Neuronal stem cell (in vitro differentiated cells): Measurements from ENCODE around the gene SMARCA2.

Source experiments
- DNase-seq: peaks from one replicate; pipeline ENCODE4 v3.0.0-alpha.2; 2013; ENCODE audit warnings: low spot score
- H2AFZ ChIP-seq: one replicate; pipeline ENCODE4 v1.6.1; 2013; ENCODE audit warnings: mild to moderate bottlenecking, low read length, inconsistent platforms
- H2AK5ac ChIP-seq: 2 replicates; pipeline ENCODE4 v1.6.1; 2013; ENCODE audit warnings: low read depth, mild to moderate bottlenecking, inconsistent platforms, low read length, moderate library complexity, mixed read lengths
- H2BK120ac ChIP-seq: 2 replicates; pipeline ENCODE4 v1.6.1; 2013; ENCODE audit warnings: low read depth, mild to moderate bottlenecking, inconsistent platforms, low read length, moderate library complexity, mixed read lengths
- H2BK12ac ChIP-seq: one replicate; pipeline ENCODE4 v1.6.1; 2013; ENCODE audit warnings: low read length, inconsistent platforms
- H2BK15ac ChIP-seq: 2 replicates; pipeline ENCODE4 v1.6.1; 2013; ENCODE audit warnings: mild to moderate bottlenecking, low read length, inconsistent platforms, mixed read lengths
- H2BK5ac ChIP-seq: one replicate; pipeline ENCODE4 v1.6.1; 2013; ENCODE audit warnings: inconsistent platforms, mild to moderate bottlenecking, low read length, moderate library complexity
- H3K14ac ChIP-seq: one replicate; pipeline ENCODE4 v1.6.1; 2013; ENCODE audit warnings: low read length, inconsistent platforms
- H3K18ac ChIP-seq: 2 replicates; pipeline ENCODE4 v1.6.1; 2013; ENCODE audit warnings: low read length, inconsistent platforms
- H3K23ac ChIP-seq: 2 replicates; pipeline ENCODE4 v1.6.1; 2013; ENCODE audit warnings: low read depth, mild to moderate bottlenecking, mixed read lengths, low read length, inconsistent platforms; ENCODE audit not compliant: poor library complexity
- H3K27ac ChIP-seq: replicated peaks from 3 replicates; pipeline ENCODE4 v1.5.1; 2013; ENCODE audit warnings: low read length, inconsistent platforms
- H3K27me3 ChIP-seq, 3 experiments: 2 replicates each; pipeline ENCODE4 v1.6.1; 2013; ENCODE audit warnings: low read length in 3 of 3, mild to moderate bottlenecking in 2 of 3, inconsistent platforms in 1 of 3, low read depth in 1 of 3, mixed read lengths in 1 of 3, moderate library complexity in 1 of 3; ENCODE audit not compliant: control insufficient read depth in 3 of 3, insufficient read depth in 3 of 3
- H3K36me3 ChIP-seq, 2 donors: replicated peaks in 1 of 2; 2 replicates each; pipeline ENCODE4 v1.6.1; 2013; ENCODE audit warnings: low read length in 2 of 2; ENCODE audit not compliant: control insufficient read depth in 2 of 2, insufficient read depth in 2 of 2
- H3K4ac ChIP-seq: 2 replicates; pipeline ENCODE4 v1.6.1; 2013; ENCODE audit warnings: inconsistent platforms, mild to moderate bottlenecking, low read length, moderate library complexity
- H3K4me1 ChIP-seq, 2 donors: 1 replicate in 1 of 2; 2 replicates in 1 of 2; pipeline ENCODE4 v1.6.1; 2013; ENCODE audit warnings: low read length in 2 of 2, low read depth in 1 of 2; ENCODE audit not compliant: control insufficient read depth in 2 of 2, insufficient read depth in 1 of 2
- H3K4me2 ChIP-seq: one replicate; pipeline ENCODE4 v1.6.1; 2013; ENCODE audit warnings: mild to moderate bottlenecking, low read length, inconsistent platforms; ENCODE audit not compliant: insufficient read depth, poor library complexity, severe bottlenecking
- H3K4me3 ChIP-seq, 2 donors: 2 replicates each; pipeline ENCODE4 v1.5.1; 2013; ENCODE audit warnings: low read length in 2 of 2, mild to moderate bottlenecking in 2 of 2, inconsistent platforms in 1 of 2, moderate library complexity in 1 of 2
- H3K79me1 ChIP-seq: one replicate; pipeline ENCODE4 v1.6.1; 2013; ENCODE audit warnings: low read depth, mild to moderate bottlenecking, inconsistent platforms, low read length, moderate library complexity
- H3K9ac ChIP-seq: one replicate; pipeline ENCODE4 v1.6.1; 2013; ENCODE audit warnings: mild to moderate bottlenecking, low read depth, low read length, inconsistent platforms; ENCODE audit not compliant: poor library complexity
- H3K9me3 ChIP-seq, 2 donors: replicated peaks in 1 of 2; 2 replicates each; pipeline versions ENCODE3 to v1.6.1; 2013; ENCODE audit warnings: low read length in 2 of 2, mild to moderate bottlenecking in 2 of 2, inconsistent platforms in 1 of 2, low read depth in 1 of 2, mixed read lengths in 1 of 2, moderate library complexity in 1 of 2; ENCODE audit not compliant: control insufficient read depth in 2 of 2, insufficient read depth in 1 of 2
- H4K8ac ChIP-seq: one replicate; pipeline ENCODE4 v1.6.1; 2013; ENCODE audit warnings: low read depth, mild to moderate bottlenecking, inconsistent platforms, low read length, moderate library complexity
- H4K91ac ChIP-seq: one replicate; pipeline ENCODE4 v1.6.1; 2013; ENCODE audit warnings: low read length, low read depth, mild to moderate bottlenecking, inconsistent platforms; ENCODE audit not compliant: poor library complexity
- WGBS, 2 donors: extraction: QIAGEN DNeasy Blood & Tissue Kit; methylation state at CpG; one replicate each; pipeline ENCODE4 v1.1.7; 2013; ENCODE audit warnings: missing lambda C conversion rate in 2 of 2, mixed read lengths in 1 of 2; ENCODE audit not compliant: insufficient read length in 2 of 2, insufficient replicate concordance in 1 of 2; ENCODE audit errors: extremely low coverage in 2 of 2; 5-methylcytosine and 5-hydroxymethylcytosine counted together

The SMARCA2 gene

GRCh38 chr9:2119566-2119965 is 104.4 kb downstream of the SMARCA2 start:
- Histone ChIP-seq H2BK120ac (no peak overlapping the region), H3K9ac (no peak overlapping the region), H2BK15ac (no peak overlapping the region), H4K8ac (no peak overlapping the region), H3K9me3 (no peaks in the 10 kb centered on the region), H3K18ac (no peak overlapping the region), H3K27me3 (no peaks in the 10 kb centered on the region), H2AK5ac (no peak overlapping the region), H2BK5ac (no peak overlapping the region), H3K4me3 (no peak overlapping the region), H3K27ac (no peak overlapping the region), H3K14ac (no peak overlapping the region), H4K91ac (no peak overlapping the region), H3K4me1 (no peaks in the 10 kb centered on the region), H2BK12ac (no peak overlapping the region), H3K4me2 (no peak overlapping the region), H2AFZ (no peak overlapping the region), H3K36me3 (no peaks in the 10 kb centered on the region), H3K4ac (no peak overlapping the region), H3K79me1 (no peaks in the 10 kb centered on the region), H3K23ac (no peak overlapping the region)
- no peak for DNase-seq
- no CpG with 5 or more reads among the region's 9 CpGs for WGBS, 2 donors

GRCh38 chr9:2120926-2121689 is 106.0 kb downstream of the SMARCA2 start:
- H2BK120ac ChIP-seq: no peak overlapping the region
- no peak overlapping the region for H3K9ac ChIP-seq
- no peak overlapping the region for H4K8ac ChIP-seq
- DNase-seq: no peak
- H3K27ac ChIP-seq: no peak overlapping the region
- no peak overlapping the region for H3K14ac ChIP-seq
- no peaks in the 10 kb centered on the region for H3K36me3 ChIP-seq
- no peaks in the 10 kb centered on the region for H3K79me1 ChIP-seq
- no peaks in the 10 kb centered on the region for H3K27me3 ChIP-seq
- no CpG with 5 or more reads among the region's 3 CpGs for WGBS, 2 donors
- H2BK5ac ChIP-seq: no peak overlapping the region
- H4K91ac ChIP-seq: no peak overlapping the region
- H3K4me2 ChIP-seq: no peak overlapping the region
- no peak overlapping the region for H2AFZ ChIP-seq
- H2BK12ac ChIP-seq: no peak overlapping the region
- H3K18ac ChIP-seq: no peak overlapping the region
- H3K4me1 ChIP-seq: no peaks in the 10 kb centered on the region
- H3K9me3 ChIP-seq: no peaks in the 10 kb centered on the region
- H2AK5ac ChIP-seq: no peak overlapping the region
- H3K4ac ChIP-seq: no peak overlapping the region
- no peak overlapping the region for H3K23ac ChIP-seq
- H2BK15ac ChIP-seq: no peak overlapping the region
- no peak overlapping the region for H3K4me3 ChIP-seq

GRCh38 chr9:2122299-2122698 is 107.2 kb downstream of the SMARCA2 start:
- no peak overlapping the region for H2BK12ac ChIP-seq
- no peak overlapping the region for H2BK120ac ChIP-seq
- H3K4me1 ChIP-seq: no peaks in the 10 kb centered on the region
- H3K9me3 ChIP-seq: no peaks in the 10 kb centered on the region
- no peak overlapping the region for H3K9ac ChIP-seq
- H3K14ac ChIP-seq: no peak overlapping the region
- no peak overlapping the region for H2BK15ac ChIP-seq
- H3K27me3 ChIP-seq: no peaks in the 10 kb centered on the region
- H2AK5ac ChIP-seq: no peak overlapping the region
- H3K4me3 ChIP-seq: no peak overlapping the region
- no peak overlapping the region for H4K91ac ChIP-seq
- no peak overlapping the region for H4K8ac ChIP-seq
- WGBS, 2 donors: no CpG with 5 or more reads among the region's 3 CpGs
- no peak for DNase-seq
- no peaks in the 10 kb centered on the region for H3K79me1 ChIP-seq
- no peak overlapping the region for H3K4me2 ChIP-seq
- H3K36me3 ChIP-seq: no peaks in the 10 kb centered on the region
- H3K27ac ChIP-seq: no peak overlapping the region
- no peak overlapping the region for H2BK5ac ChIP-seq
- no peak overlapping the region for H3K23ac ChIP-seq
- no peak overlapping the region for H3K4ac ChIP-seq
- no peak overlapping the region for H3K18ac ChIP-seq
- no peak overlapping the region for H2AFZ ChIP-seq

GRCh38 chr9:2125906-2126305 is 110.8 kb downstream of the SMARCA2 start:
- Histone ChIP-seq H3K27ac (no peak overlapping the region), H4K91ac (no peak overlapping the region), H3K23ac (no peak overlapping the region), H3K36me3 (no peaks in the 10 kb centered on the region), H3K4ac (no peak overlapping the region), H3K18ac (no peak overlapping the region), H3K14ac (no peak overlapping the region), H2BK12ac (no peak overlapping the region), H4K8ac (no peak overlapping the region), H3K79me1 (no peaks in the 10 kb centered on the region), H2BK5ac (no peak overlapping the region), H2BK120ac (no peak overlapping the region), H3K4me1 (peaks cover 0 to 4% of the 10 kb centered on the region in 2 donors), H3K4me3 (no peak overlapping the region), H3K9me3 (no peaks in the 10 kb centered on the region), H2AK5ac (no peak overlapping the region), H3K27me3 (no peaks in the 10 kb centered on the region), H2BK15ac (no peak overlapping the region), H3K4me2 (no peak overlapping the region), H3K9ac (no peak overlapping the region), H2AFZ (no peak overlapping the region)
- DNase-seq: no peak
- no CpG with 5 or more reads among the region's 2 CpGs for WGBS, 2 donors
